NCI-H82 treated with DMSO at 0.1 percent for 48 hours (cell line): Measurements from ENCODE around the gene RUSC1.
A peak's percentile ranks its signal among the peaks of the same experiment; 100 is the strongest.

Source experiments
- DNase-seq: peaks from one replicate; lab custom pipeline; 2025; ENCODE audit not compliant: unreplicated experiment; lab: John Stamatoyannopoulos, UW

Gene RUSC1

GRCh38 chr1:155295183-155295941 lies 25.3 kb upstream of the RUSC1 start:
- no peak for DNase-seq

GRCh38 chr1:155295942-155296267 lies 24.8 kb upstream of the RUSC1 start:
- no peak for DNase-seq

GRCh38 chr1:155296661-155297060 lies 24.0 kb upstream of the RUSC1 start:
- DNase-seq = no peak

GRCh38 chr1:155297384-155297783 lies 23.3 kb upstream of the RUSC1 start:
- DNase-seq = no peak

- DNase-seq = no peak
These were observed 20.7 kb upstream of the RUSC1 start for GRCh38 chr1:155300024-155300423.

GRCh38 chr1:155300553-155301329 lies 20.0 kb upstream of the RUSC1 start:
- no peak for DNase-seq

- no peak for DNase-seq
These were observed 19.3 kb upstream of the RUSC1 start, which contains the start of gene PKLR for GRCh38 chr1:155301342-155301841. Gene PKLR, minus strand, starts transcription at chr1:155301438. Its CDS starts 43 bp downstream, at chr1:155301395.

- DNase-seq = no peak
These were observed 16.1 kb upstream of the RUSC1 start for GRCh38 chr1:155304558-155305063.

GRCh38 chr1:155305881-155306391 lies 14.8 kb upstream of the RUSC1 start:
- no peak for DNase-seq

- DNase-seq = peak; percentile 25
These were observed 13.4 kb upstream of the RUSC1 start for GRCh38 chr1:155307247-155307740.

- DNase-seq = peak; percentile 99
These were observed 11.9 kb upstream of the RUSC1 start, which contains the start of gene FDPS for GRCh38 chr1:155308493-155309422. Gene FDPS, plus strand, starts transcription at chr1:155308866. Its CDS starts 924 bp downstream, at chr1:155309790.

GRCh38 chr1:155309423-155310021 lies 11.2 kb upstream of the RUSC1 start:
- no peak for DNase-seq

- no peak for DNase-seq
These were observed 7.4 kb upstream of the RUSC1 start for GRCh38 chr1:155313261-155313660.

GRCh38 chr1:155316922-155317321 lies 3.8 kb upstream of the RUSC1 start:
- no peak for DNase-seq

GRCh38 chr1:155318082-155318481 lies 2.6 kb upstream of the RUSC1 start:
- DNase-seq = no peak

- no peak for DNase-seq
These were observed 1.2 kb upstream of the RUSC1 start for GRCh38 chr1:155319536-155319935.

GRCh38 chr1:155320252-155320651 lies 442 bp upstream of the RUSC1 start:
- DNase-seq = no peak

- no peak for DNase-seq
These were observed 1.2 kb downstream of the RUSC1 start for GRCh38 chr1:155321639-155322503.

- DNase-seq = no peak
These were observed 1.9 kb downstream of the RUSC1 start for GRCh38 chr1:155322571-155322952.
